Measurements from ENCODE around the gene ZNF107.
"Not testable (repeated sequence)": the region's sequence is repeated elsewhere in the genome, so short reads cannot be mapped to it uniquely, and the experiment has no call there.

Gene ZNF107

GRCh38 chr7:64651203-64651602 lies 14.7 kb upstream of the ZNF107 start:
- no peak for DNase-seq

GRCh38 chr7:64651632-64652165 lies 14.2 kb upstream of the ZNF107 start:
- no peak for DNase-seq

GRCh38 chr7:64653721-64654401 lies 12.1 kb upstream of the ZNF107 start:
- DNase-seq = no peak

DNA sequence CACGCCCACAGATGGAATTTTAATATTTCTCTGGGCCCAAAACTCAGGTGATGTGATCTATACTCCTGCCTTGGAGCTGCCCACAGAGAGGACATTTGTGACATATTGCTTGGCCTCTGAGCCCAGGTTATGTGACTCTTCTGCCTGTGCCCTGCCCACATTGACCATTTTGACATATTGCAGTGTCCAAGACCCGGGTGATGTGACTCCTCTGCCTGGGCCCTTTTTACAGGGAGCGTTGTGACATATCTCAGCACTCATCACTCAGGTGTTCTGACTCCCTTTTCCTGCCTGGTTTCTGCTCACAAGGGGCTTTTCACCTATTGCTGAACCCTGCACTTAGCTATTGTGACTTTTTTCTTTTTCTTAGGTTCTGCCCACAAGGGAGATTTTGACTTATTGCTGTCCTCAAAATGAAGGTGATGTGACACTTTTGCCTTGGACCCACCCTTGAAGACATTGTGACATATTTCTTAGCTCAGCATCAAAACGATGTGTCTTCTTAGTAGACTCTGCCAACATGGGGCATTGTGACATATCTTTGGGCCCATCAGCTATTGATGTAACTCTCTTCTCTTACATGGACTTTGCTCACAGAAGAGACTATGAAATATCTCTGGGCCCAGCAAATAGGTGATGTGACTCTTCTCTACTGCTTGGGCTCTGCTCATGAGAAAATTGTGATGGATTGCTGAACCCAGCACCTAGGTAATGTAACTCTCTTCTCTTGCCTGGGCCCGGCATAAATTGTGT lies 11.0 kb upstream of the ZNF107 start:
- DNase-seq = no peak

GRCh38 chr7:64655811-64656210 lies 10.1 kb upstream of the ZNF107 start:
- DNase-seq = no peak

- no peak for DNase-seq
Observed at GRCh38 chr7:64656489-64656888, 9.4 kb upstream of the ZNF107 start.

DNA sequence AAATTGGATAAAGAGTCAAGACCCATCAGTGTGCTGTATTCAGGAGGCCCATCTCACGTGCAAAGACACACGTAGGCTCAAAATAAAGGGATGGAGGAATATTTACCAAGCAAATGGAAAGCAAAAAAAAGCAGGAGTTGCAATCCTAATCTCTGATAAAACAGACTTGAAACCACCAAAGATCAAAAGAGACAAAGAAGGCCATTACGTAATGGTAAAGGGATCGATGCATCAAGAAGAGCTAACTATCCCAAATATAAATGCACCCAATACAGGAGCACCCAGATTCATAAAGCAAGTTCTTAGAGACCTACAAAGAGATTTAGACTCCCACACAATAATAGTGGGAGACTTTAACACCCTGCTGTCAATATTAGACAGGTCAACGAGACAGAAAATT lies 3.8 kb upstream of the ZNF107 start:
- not testable (repeated sequence) for DNase-seq

GRCh38 chr7:64666663-64667050 lies 724 bp downstream of the ZNF107 start:
- no peak for DNase-seq

DNA sequence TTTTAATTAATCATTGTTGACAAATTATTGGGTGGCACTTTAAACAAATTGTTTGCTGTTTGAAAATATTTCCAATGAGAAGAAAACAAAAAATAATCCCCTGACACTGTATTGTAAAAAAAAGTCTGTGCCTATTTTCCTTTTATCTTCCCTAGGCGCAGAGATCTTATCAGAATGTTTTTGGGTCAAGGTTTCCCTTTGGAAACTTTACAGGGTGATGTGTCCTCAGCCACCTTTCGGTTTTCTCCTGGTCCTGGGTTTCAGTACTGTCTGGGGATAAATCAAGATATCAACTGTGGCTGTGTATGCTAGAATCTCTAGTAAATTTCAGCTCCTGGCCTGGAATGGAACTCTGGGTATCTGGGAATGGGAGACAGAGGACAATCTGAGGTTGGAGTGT lies 1.4 kb downstream of the ZNF107 start:
- DNase-seq = no peak

DNA sequence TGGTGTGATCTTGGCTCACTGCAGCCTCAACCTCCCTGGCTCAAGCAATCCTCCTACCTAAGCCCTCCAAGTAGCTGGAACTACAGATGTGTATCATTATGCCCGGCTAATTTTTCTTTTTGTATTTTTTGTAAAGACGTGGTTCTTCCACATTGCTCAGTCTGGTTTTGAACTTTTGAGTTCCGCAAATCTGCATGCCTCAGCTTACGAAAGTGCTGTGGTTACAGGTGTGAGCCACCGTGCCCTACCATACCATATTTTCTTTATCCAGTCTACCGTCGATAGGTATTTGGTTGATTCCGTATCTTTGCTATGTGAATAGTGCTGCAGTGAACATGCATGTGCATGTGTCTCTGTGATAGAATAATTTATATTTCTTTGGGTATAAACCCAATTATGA lies 6.5 kb downstream of the ZNF107 start:
- no peak for DNase-seq

DNA sequence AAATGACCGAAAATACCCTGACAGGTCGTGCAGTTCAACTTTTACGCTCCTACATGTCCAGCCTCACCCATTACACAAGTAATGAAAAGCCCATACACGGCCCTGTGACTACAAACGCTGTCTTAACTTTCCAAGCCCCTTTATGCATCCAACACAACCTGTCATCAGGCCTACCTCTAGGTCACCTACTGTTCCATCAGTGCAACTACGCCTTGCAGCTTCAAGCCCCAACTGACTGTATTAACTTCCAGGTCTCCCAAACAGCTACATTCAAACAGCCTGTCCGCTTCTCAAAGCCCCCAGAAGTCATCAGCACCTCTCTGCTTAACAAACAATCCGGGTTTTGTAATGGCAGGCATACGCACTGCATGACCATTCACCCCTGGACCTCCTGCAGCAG lies 19.2 kb downstream of the ZNF107 start:
- DNase-seq = no peak

GRCh38 chr7:64685741-64686140 lies 19.8 kb downstream of the ZNF107 start:
- no peak for DNase-seq

DNA sequence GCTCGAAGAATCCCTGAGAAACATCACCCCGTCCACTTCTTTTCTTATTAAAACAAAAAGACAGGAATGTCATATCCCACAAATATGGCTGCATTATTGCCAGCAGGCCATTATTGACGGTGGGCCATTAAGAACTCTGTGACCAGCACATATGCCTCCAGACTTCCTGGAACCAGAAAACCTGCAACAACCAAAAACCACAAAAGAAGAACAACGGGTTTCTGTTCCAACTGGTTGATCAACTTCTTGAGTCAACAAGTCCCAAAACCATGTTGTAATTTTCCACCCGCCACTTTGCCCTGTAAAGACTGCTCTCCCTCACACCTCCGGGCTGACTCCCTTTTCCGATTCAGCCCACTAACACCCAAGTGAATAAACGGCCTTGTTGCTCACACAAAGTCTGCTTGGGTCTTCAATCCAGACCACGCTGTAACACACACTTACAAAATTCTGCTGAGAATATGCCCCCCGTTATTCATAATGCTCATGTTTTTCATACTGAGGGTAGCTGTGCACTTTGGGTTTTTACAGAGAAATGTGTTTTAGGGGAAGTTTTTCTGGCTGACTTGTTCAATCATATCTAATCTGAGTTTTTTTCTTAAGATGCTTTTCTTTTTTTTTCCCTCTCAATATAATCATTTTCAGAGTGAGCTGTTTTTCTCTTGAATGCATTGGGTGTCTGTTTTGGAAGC lies 20.7 kb downstream of the ZNF107 start:
- no peak for DNase-seq

GRCh38 chr7:64687249-64687648 lies 21.3 kb downstream of the ZNF107 start:
- no peak for DNase-seq

DNA sequence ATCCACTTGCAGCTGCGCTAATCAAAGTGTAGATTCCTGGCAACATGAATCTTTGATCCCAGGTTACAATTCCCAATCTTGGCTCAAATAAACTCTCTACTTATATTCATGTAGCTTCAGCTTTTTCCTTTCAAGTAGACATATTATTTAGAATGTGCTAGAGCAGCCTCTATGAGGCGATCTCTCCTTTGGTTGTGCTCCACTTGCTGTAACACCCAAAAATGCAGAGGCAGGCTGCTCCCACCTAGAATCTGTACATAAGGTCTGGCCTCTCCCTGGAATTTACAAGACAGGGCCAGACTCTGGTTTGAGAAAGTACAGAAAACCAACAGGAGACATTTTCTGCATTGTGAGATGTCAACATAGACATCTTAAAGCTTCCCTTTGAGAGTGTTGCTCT lies 23.1 kb downstream of the ZNF107 start:
- DNase-seq = no peak

- DNase-seq = no peak
Observed at GRCh38 chr7:64691831-64692230, 25.9 kb downstream of the ZNF107 start.

- DNase-seq = not testable (repeated sequence)
Observed at GRCh38 chr7:64697863-64698262, 31.9 kb downstream of the ZNF107 start.

- no peak for DNase-seq
Observed at GRCh38 chr7:64706625-64707292, 40.8 kb downstream of the ZNF107 start.

DNA sequence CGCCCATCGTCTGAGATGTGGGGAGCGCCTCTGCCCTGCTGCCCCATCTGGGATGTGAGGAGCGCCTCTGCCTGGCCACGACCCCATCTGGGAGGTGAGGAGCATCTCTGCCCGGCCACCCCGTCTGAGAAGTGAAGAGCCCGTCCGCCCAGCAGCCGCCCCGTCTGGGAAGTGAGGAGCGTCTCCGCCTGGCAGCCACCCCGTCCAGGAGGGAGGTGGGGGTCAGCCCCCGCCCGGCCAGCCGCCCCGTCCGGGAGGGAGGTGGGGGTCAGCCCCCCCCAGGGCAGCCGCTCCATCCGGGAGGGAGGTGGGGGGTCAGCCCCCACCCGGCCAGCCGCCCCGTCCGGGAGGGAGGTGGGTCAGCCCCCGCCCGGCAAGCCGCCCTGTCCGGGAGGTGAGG lies 52.0 kb downstream of the ZNF107 start:
- DNase-seq = not testable (repeated sequence)

GRCh38 chr7:64729089-64729848 lies 63.3 kb downstream of the ZNF107 start:
- DNase-seq = no peak

DNA sequence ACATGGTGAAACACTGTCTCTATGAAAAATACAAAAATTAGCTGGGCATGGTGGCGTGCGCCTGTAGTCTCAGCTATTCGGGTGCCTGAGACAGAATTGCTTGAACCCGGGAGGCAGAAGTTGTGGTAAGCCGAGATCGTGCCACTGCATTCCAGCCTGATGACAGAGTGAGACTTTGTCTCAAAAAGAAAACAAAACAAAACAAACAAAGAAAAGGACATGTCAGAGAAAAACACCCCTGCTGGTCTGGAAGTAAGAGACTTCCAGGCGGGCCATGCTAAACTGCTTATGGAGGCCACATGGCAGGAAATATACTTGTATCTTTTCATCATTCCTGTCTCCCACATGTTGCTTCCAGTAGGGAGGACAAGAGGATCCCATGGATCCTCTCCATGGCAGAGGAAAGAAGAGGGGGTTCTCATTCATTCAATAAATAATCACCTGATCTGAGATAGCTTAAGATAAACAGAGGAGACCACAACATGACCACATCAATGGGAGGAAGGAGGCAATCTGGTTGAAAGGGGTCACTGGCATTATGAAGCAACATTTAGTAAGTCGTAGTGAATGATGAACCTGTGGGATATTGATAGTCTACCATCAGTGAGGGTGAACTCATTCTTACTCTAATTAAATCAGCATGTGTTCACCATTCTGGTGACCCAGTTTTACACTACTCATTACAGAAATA lies 67.8 kb downstream of the ZNF107 start:
- DNase-seq = no peak

DNA sequence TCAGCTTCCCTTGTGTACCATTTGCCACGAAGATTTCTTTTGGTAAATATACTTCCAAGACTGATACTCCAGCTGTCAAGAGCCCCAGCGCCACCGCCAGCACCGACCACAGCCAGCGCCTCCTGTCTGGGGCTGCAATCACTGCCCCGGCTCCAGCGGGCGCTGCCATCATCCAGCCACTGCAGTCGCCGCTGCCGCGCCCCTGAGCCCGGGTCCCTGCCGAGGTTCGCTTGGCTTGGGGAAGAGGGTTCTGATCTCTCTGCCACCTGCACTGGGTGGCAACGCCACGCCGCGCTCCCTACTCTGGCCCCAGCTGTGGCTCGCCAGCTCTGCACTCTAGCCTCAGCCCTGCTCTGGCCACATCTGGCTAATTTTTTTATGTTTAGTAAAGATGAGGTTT lies 70.6 kb downstream of the ZNF107 start:
- DNase-seq = no peak
